ENCODE data around the gene IFNAR1.

DNA sequence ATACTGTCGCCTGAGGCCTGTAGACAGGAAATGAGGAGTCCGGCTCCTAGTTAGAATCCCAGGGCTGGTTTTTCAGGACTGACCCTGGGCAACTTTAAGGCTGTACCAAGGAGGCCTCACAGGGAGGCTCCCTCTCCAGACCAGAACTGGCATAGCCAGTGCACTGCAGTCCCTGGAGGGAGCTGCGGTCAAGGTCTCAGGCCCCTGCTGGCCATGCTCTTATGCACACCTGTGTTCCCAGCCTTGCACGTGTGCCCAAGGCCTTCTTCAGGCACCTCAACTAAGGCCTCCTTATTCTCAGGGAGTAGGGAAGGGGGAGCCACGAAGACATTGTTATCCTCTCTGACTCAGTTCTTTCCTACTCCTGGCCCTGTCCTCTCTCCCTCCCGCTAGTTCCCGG is 22.0 kb upstream of the IFNAR1 start:
- TF ChIP-seq POLR2AphosphoS5 (IDR thresholded peaks at IDR 0.05; ENCODE audit: low read depth, low read length), result no peak
- TF ChIP-seq, protein P1, sequence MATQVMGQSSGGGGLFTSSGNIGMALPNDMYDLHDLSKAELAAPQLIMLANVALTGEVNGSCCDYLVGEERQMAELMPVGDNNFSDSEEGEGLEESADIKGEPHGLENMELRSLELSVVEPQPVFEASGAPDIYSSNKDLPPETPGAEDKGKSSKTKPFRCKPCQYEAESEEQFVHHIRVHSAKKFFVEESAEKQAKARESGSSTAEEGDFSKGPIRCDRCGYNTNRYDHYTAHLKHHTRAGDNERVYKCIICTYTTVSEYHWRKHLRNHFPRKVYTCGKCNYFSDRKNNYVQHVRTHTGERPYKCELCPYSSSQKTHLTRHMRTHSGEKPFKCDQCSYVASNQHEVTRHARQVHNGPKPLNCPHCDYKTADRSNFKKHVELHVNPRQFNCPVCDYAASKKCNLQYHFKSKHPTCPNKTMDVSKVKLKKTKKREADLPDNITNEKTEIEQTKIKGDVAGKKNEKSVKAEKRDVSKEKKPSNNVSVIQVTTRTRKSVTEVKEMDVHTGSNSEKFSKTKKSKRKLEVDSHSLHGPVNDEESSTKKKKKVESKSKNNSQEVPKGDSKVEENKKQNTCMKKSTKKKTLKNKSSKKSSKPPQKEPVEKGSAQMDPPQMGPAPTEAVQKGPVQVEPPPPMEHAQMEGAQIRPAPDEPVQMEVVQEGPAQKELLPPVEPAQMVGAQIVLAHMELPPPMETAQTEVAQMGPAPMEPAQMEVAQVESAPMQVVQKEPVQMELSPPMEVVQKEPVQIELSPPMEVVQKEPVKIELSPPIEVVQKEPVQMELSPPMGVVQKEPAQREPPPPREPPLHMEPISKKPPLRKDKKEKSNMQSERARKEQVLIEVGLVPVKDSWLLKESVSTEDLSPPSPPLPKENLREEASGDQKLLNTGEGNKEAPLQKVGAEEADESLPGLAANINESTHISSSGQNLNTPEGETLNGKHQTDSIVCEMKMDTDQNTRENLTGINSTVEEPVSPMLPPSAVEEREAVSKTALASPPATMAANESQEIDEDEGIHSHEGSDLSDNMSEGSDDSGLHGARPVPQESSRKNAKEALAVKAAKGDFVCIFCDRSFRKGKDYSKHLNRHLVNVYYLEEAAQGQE (IDR thresholded peaks at IDR 0.05; ENCODE audit: insufficient read depth in 1 of 2, low read depth in 2 of 2, low read length in 2 of 2), result no peak
